HG03457 (cell line): ENCODE data around the gene TLR1.
"Not testable (repeated sequence)": the region's sequence is repeated elsewhere in the genome, so short reads cannot be mapped to it uniquely, and the experiment has no call there.

Source experiments
- ATAC-seq: cut with Tn5 transposase; IDR thresholded peaks from one replicate; pipeline ENCODE4 v1.9.1; 2021; ENCODE audit warnings: moderate number of reproducible peaks; ENCODE audit not compliant: unreplicated experiment

The TLR1 gene

GRCh38 chr4:38804654-38805295, at the start of gene TLR1:
TSS of gene TLR1 (minus strand) at chr4:38804791. CDS start at chr4:38798831, 5,960 bp downstream.
- no peak for ATAC-seq

GRCh38 chr4:38846015-38846414, 41.4 kb upstream of the TLR1 start:
- no peak for ATAC-seq

- no peak for ATAC-seq
Measured at GRCh38 chr4:38842994-38843393, 38.4 kb upstream of the TLR1 start.

- ATAC-seq, result no peak
Measured at GRCh38 chr4:38837849-38838248, 33.3 kb upstream of the TLR1 start.

GRCh38 chr4:38837334-38837733, 32.7 kb upstream of the TLR1 start:
- ATAC-seq, result no peak

- no peak for ATAC-seq
Measured at GRCh38 chr4:38834570-38834969, 30.0 kb upstream of the TLR1 start.

GRCh38 chr4:38832624-38833528, 28.3 kb upstream of the TLR1 start:
- ATAC-seq, result no peak

GRCh38 chr4:38832206-38832605, 27.6 kb upstream of the TLR1 start:
- ATAC-seq, result no peak

- ATAC-seq, result no peak
Measured at GRCh38 chr4:38831653-38832052, 27.1 kb upstream of the TLR1 start.

- ATAC-seq, result no peak
Measured at GRCh38 chr4:38829237-38829636, 24.6 kb upstream of the TLR1 start.

GRCh38 chr4:38823766-38824165, 19.2 kb upstream of the TLR1 start:
- ATAC-seq, result no peak

- ATAC-seq, result no peak
Measured at GRCh38 chr4:38822748-38823303, 18.2 kb upstream of the TLR1 start.

GRCh38 chr4:38821739-38822138, 17.1 kb upstream of the TLR1 start:
- ATAC-seq, result no peak

GRCh38 chr4:38820329-38821061, 15.9 kb upstream of the TLR1 start:
- ATAC-seq, result no peak

- no peak for ATAC-seq
Measured at GRCh38 chr4:38819569-38819968, 15.0 kb upstream of the TLR1 start.

GRCh38 chr4:38818441-38818976, 13.9 kb upstream of the TLR1 start:
- peak; percentile 37 for ATAC-seq

- no peak for ATAC-seq
Measured at GRCh38 chr4:38815885-38816782, 11.5 kb upstream of the TLR1 start.

GRCh38 chr4:38814386-38814785, 9.8 kb upstream of the TLR1 start:
- ATAC-seq, result no peak

GRCh38 chr4:38811297-38811696, 6.7 kb upstream of the TLR1 start:
- no peak for ATAC-seq

GRCh38 chr4:38807462-38807861, 2.9 kb upstream of the TLR1 start:
- ATAC-seq, result not testable (repeated sequence)
